Stimulated activated CD4-positive, alpha-beta T cell treated with anti-CD3 and anti-CD28 coated beads, TNF-alpha, amount 100 ng/mL, for 24 hours (primary cell): ENCODE data around the gene ATRIP.

Source experiments
- DNase-seq, 3 experiments: peaks; one replicate each; pipeline ENCODE4 v3.0.0-alpha.2; 2020; ENCODE audit warnings: low read depth in 3 of 3

The ATRIP gene

DNA sequence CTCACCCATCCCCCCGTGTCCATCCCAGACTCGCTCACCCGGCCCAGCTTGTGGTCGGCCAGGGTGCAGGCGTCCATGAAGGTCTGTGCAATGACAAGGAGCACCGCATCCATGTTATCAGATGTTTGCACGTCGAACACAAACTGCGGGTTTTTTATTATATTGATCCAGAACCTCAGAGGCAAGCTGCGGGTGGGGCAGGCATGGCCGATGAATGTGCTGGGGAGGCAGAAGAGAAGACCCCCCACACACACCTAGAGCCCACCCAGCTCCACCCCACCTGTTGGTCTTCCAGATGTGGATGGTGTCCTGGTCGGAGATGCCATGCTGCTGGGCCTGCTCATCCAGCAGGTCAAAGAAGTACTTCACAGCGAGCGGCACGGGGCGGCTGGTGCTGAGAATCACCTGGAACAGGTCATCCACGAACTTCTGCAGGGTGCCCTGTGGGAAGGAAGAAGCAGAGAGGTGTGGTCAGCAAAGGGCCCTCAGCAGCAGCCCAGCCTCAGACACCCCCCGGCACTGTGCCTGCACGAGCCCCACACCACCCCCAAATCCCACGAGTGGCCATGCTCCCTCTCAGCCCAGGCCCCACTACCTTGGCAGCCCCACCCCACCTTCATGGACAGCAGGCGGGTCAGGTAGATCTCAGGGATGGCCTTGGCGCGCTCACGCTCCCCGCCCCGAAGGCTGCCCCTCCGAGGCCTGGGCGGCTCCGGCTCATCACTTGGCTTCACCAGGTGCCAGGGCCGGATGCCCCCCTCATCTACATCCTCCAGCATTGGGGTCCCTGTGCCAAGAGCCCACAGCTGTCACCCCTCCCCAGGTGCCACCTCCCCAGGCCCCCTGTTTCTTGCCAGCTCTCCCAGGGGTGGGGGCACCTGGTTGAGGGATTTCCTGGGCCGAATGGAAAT is 37.0 kb upstream of the ATRIP start:
- DNase-seq = no peak

DNA sequence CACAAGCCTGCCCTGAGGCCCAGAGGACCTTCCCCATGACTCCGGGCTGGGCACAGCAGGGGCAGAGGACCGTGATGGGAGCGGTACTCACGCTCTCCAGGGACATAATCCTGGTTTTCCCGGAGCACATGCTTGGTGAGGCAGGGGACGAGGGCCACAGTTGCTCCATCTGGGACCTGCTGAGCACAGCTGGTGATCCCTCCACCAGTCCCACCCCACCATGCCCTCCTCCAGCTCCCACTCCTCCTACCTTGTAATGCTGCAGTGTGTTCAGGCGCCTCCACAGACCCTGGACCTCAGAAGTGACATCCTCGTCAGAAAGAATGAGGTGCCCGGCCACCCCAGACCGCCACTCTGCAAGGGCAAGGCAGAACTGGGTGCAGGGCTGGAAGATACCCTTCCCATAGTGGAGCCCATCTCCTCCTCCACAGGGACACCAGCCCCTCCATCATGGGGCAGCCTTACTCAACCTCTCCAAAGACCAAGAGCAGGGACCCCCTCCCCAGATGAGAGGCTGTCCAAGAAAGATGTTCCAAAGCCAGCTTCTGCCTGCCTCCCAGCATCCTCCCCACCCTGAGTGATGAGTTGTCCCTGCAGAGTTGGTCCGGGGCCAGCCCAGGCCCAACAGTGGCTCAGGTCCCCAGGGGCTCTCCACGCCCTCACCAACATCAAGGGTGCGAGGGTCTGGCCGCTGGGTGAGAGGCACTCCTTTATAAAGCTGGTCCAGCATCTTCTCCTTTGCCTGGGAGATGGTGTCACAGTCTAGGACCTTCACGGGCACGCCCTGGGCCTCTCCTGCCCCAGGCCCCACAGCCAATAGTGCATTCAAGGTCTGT is 36.1 kb upstream of the ATRIP start:
- no peak for DNase-seq

GRCh38 chr3:48411041-48411588 is 35.4 kb upstream of the ATRIP start:
- no peak for DNase-seq

GRCh38 chr3:48411606-48412374 is 34.7 kb upstream of the ATRIP start:
- no peak for DNase-seq

DNA sequence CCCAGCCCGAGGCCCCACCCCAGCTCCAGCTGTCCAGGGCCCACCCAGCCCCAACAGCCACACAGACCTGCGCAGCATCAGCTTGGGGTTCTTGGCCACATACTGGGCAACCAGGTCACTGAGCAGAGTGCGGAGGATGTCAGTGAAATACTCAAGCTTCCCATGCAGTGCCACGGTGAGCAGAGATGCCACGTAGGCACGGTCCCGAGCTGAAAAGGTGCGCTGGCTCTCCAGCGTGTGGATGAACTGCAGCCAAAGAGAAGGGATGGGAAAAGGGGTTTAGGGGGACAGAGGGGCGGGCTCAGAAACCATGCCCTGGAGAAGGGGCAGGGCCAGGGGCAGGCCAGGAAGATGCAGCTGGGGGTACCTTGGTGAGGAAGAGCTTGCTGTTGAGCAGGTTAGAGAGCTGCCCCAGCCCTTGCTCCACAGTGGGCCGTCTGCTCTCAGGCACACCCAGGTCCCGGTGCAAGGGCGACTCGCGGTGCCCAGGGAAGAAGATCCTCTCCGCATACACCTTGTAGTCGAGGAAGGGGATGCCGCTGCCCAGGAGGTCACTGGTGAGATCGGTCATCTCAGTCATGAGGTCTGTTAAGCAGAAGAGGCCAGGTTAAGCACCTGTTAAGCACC is 34.0 kb upstream of the ATRIP start:
- DNase-seq = no peak

- DNase-seq = no peak
Observed at GRCh38 chr3:48413086-48413485, 33.5 kb upstream of the ATRIP start.

DNA sequence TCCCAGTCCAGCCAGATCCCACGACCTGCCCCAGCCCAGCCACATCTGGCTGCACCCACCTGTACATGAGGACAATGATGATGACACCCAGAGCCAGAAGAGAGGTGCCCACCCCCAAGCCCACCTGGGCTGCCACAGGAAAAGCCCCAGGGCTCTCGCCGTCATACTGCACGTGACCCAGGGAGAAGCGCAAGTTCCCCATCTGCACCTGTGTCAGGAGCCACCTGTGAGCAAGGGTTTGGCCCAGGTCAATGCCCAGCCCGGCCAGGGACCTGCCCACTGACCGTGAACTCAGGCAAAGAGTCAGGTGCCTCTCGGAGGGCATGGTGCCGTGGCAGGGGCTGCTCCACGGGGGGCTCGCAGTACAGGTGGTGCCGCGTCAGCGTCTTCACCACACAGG is 32.9 kb upstream of the ATRIP start:
- no peak for DNase-seq

DNA sequence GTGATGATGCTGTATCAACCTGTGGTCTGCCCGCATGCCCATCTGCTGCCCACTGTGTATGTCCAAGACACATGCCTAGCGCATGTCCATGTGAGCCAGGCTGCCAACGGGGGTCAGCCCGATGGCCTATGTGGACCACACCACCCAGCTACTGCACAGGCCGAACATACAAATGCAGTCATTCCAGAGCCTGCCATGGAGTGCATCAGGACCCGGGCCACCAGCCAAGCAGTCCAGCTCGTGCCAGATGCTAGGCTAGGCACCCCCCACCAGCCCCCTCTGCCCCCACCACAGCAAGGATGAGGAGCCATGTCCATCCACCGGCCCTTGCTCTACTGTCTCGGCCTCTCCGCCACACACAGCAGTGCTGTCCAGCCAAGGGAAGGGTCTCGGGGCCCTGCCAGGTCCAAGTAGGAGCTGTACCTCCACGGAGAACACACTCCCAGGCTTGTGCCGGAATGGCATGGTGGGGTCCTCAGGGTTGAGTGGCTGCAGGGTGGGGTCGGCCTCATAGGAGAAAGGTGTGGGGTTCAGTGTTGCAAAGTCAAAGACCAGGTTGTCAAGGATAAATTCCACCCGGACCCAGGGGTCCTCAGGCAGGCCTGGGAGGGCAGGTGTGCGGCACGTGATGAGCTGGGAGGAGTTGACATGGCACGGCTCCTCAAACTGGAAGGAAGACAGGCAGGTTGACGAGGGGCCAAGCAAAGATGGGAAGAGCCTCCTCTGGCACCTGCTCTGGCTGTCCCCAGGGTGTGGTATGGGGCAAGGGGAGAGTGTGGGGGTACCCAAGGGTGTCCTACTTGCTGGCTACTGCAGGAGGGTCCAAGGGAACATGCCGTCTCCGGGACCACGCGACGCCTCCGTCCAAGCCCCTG is 31.9 kb upstream of the ATRIP start:
- no peak for DNase-seq

DNA sequence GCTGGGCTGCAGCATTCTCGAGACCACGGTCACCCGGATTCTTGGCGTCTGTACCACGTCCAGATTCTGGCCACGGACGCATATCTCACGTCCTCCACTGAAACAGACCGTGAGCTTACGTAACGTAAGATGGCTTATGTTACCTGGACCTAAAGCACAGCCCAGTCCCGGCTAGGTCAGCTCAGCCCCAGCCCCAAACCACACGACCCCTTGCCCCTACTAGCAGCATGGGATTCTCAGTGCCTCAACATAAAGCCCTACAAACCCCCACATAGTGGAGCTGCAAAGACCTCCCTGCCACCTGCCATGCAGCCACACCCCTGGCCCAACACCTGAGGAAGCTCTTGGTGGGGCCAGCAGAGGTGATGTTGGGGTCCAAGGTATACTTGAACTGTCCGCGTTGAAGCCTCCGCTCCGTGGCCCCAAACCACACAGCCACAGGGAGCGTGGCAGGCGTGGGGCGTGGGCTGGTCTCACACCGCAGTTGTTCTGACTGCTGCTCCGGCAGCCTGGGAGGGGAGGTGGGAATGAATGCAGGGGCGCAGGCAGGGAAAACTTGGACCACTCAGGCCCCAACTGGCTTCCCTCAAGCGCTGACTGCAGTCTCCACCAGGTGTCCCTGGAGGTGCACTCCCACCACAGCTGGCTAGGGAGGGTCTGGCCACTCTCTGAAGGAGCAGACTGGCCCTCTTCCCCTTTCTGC is 31.1 kb upstream of the ATRIP start:
- no peak for DNase-seq

- DNase-seq = no peak
Observed at GRCh38 chr3:48416091-48416505, 30.4 kb upstream of the ATRIP start.

DNA sequence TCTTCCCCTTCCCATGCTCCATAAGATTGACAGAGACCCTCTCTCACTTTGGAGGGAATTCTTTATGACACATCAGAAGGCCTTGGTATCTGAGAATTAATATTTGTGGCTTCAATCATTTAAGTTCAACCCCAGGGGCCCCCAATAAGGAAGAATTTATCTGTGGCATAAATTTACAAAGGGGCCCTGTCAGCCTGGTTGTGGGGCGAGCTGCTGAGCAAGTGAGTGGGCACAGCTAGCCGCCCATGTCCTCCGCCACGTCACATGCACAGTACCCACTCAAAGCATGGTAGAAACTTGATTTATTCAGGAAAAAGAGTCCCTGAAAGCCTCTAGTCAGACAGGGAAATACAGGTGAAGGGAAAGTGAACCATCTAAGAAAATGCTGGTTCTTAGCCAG is 30.0 kb upstream of the ATRIP start:
- no peak for DNase-seq

- DNase-seq = no peak
Observed at GRCh38 chr3:48417529-48418108, 28.9 kb upstream of the ATRIP start.

GRCh38 chr3:48418140-48418539 is 28.4 kb upstream of the ATRIP start:
- no peak for DNase-seq

DNA sequence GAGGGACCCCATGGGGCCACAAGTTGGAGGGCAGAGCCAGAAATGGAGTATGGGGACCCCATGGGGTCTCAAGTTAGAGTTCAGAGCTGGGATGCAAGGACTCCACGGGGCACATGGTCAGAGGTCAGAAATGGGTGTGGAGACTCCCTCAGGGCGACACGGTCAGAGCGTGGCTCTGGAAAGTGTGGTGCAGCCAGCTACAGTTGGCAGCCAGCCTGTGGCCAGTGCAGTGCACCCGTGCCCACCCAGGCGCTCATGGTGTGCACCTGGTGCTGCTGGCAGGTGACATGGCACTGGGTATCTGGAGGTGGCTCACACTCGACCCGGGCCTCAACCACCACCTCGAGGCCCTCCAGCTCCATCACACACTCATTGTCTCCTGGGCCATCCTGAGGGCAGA is 27.9 kb upstream of the ATRIP start:
- DNase-seq = no peak

GRCh38 chr3:48419149-48419548 is 27.4 kb upstream of the ATRIP start:
- no peak for DNase-seq

GRCh38 chr3:48419597-48419996 is 26.9 kb upstream of the ATRIP start:
- no peak for DNase-seq

DNA sequence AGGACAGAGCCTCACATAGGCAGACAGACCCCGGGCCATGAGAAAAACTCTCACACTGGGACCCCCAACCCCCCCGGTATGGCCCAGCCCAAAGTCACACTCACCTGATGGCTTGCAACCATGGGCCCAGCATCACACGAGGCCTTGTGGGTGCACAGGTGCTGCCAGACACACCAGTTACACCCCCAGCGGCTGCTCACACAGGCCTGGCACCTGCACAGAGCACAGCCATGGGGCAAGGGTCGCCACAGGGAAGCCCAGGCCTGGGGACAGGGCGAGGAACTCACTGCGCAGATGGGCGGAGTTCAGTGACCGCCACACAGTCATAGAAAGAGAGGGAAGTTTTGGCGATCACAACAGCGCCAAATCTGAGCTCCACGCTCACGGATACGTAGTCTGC is 26.0 kb upstream of the ATRIP start:
- no peak for DNase-seq

GRCh38 chr3:48422272-48422671 is 24.3 kb upstream of the ATRIP start:
- DNase-seq = no peak

GRCh38 chr3:48422681-48423080 is 23.9 kb upstream of the ATRIP start:
- DNase-seq = no peak
